ENCODE results near the gene RPS5.
A peak's percentile ranks its signal among the peaks of the same experiment; 100 is the strongest.
"Not testable (repeated sequence)": the region's sequence is repeated elsewhere in the genome, so short reads cannot be mapped to it uniquely, and the experiment has no call there.

The RPS5 gene

GRCh38 chr19:58406818-58407657 is 20.0 kb downstream of the RPS5 start:
- no peak for DNase-seq (ENCODE audit: low spot score)

DNA sequence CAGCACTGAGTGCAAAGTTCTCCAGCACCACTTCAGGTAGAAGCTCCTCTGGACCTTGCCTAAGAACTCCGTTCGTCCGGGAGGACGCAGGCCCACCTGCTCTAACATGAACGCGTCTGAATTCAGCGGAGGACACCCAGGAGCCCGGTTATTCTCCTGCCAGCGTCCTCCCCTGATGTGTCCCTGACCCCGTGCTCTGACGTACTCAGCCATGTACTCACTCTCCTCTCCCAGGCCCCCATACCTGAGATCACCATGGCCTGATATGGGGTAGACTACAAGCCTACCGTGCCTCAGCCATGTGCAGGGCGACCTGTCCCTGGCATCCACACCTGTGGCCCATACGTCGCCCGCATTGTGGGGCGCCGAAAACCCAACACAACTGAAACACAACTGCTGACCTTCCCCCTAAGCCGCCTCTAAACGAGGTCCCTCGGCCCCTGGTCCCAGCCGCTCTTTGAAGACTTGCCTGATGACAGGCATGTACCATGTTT is 20.6 kb downstream of the RPS5 start:
- DNase-seq (ENCODE audit: low spot score) = no peak

GRCh38 chr19:58408152-58409009 is 21.3 kb downstream of the RPS5 start, which contains the start of gene ZNF584:
ZNF584 (plus strand) TSS chr19:58408649; CDS start chr19:58409148, 499 bp downstream.
- peak; percentile 96 for DNase-seq (ENCODE audit: low spot score)

DNA sequence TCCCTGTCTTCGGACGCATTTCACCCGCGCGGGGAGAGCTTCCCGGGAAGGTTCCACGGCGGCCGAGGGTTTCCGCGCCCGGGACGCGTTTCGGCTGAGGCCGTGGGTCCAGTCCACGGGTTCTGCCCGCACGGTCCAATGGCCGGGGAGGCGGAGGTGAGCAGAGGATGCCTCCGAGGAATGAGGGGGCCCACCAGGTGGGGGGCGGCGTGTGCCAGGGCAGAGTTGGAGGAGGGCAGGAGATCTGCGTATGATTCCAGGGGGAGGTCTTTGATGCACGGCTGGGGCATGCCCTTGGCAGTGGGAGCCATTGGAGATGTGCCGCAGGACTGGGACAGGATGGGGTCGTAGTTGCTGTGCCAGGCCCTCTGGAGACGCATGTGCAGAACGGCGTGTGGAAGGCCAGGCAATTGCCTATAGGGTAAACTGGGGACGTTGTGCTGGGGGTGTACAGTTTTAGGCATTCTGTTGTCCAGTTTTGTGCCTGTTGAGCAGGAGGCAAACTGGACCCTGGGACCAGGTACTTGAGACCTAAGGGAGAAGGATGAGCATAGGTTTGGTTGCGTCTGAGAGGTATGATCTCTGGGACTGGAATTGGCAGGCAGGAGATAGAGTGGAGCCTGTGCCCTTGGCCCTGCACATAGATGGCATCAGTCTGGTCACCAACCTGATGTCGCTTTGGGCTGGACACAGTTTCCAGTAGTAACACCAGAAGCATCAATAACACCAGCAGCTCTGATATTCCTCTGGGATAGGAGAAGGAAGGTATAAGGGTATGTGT is 22.1 kb downstream of the RPS5 start:
- DNase-seq (ENCODE audit: low spot score) = peak; percentile 37

DNA sequence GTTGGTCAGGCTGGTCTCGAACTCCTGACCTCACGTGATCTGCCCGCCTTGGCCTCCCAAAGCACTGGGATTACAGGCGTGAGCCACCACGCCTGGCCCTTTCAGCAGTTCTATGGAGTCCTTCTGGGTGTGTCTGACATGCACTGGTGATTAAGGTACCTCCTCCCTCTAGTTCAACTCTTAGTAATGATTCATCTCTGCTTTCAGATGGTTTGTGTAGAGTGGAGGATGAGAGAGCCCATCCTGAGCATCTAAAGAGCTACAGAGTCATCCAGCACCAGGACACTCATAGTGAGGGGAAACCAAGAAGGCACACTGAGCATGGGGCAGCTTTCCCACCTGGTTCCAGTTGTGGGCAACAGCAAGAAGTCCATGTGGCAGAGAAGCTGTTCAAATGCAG is 29.5 kb downstream of the RPS5 start:
- DNase-seq (ENCODE audit: low spot score) = no peak

DNA sequence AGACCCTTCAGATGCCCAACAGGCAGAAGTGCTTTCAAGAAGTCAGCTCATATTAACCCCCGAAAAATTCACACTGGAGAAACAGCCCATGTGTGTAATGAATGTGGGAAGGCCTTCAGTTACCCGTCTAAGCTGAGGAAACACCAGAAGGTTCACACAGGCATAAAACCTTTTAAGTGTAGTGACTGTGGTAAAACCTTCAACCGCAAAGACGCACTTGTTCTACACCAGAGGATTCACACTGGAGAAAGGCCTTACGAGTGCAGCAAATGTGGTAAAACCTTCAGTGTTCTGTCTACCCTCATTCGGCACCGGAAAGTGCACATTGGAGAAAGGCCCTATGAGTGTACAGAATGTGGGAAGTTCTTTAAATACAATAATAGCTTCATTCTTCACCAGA is 30.0 kb downstream of the RPS5 start:
- DNase-seq (ENCODE audit: low spot score) = no peak

DNA sequence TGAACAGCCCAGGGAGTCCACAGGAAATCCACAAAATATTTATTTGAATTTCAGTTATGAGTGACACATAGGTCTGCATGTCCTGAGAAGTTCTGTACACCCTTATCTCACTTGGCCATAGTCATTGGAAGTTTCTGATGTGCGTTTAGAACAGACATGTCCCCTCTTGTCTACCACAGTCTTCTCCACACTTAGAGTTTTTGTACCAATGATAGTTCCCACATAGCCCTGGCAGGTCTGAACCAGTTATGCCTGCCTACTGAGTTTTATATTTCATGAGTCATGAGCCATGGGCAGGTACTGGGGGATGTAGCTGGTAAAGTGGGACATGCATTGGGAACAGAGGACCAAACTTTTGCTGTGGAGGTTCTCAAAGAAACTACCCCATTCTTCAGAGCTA is 41.5 kb downstream of the RPS5 start:
- DNase-seq (ENCODE audit: low spot score) = no peak

GRCh38 chr19:58429745-58430144 is 42.7 kb downstream of the RPS5 start:
- no peak for DNase-seq (ENCODE audit: low spot score)

DNA sequence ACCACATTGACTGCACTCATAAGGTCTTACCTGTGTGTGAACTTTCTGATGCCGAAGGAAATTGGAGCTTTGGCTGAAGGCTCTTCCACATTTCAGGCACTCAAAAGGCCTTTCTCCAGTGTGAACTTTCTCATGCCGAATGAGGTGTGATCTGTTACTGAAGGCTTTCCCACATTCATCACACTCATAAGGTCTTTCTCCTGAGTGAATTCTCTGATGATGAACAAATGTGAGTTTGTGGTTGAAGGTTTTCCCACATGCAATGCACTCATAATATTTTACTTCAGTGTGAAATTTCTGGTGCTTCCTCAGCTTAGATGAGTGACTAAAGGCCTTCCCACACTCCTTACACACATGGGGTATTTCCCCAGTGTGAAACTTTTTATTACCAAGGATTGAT is 47.1 kb downstream of the RPS5 start:
- DNase-seq (ENCODE audit: low spot score) = no peak

DNA sequence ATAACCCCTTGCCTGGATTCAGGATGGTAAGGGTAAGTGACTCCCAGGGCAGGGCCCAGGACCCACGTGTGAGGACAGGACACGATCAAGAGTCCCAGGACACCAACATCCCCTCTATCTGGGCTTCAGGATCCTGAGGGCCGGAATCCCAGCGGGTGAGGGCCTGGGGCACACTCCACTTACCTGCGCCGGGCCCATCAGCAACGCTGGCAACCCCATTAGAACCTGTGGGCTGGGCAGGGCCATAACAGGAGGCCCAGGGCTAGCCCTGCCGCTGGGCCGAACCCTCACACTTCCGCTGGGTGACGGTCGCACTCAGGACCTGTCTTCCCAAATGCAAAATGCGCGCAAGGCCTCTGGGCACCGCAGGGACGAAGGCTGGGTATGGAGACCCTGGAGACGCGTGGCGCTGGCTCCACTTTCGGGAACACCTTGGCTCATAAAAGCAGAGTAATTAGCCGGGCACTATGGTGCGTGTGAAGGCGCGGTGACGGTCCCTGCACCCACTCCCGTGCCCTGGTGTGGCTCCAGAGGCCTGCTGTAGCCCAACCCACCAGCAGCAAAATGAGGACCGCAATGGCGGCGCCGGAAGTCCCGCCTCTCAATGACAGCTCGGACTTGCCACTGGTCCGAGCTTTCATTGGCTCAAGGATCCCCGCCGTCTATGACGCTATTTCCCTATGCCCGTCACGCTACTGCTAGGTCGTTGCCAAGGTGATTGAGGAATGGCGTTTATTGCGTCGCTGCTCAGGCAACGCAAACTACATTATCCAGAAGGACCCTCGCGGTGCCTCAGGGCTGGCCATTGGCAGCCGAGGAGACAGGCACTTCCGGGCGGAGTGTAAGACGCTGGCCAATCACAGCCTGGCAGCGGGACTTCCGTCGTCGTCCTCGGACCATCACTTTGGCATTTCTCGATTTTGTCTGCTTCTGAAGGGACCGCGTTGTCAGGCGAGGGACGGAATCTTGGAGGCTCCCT is 52.8 kb downstream of the RPS5 start, which contains the start of gene ZNF132:
TSS of gene ZNF132 (minus strand) at position 578 of the 979 bp plus-strand sequence. CDS start at position 246, 332 bp downstream.
- peak; percentile 99 for DNase-seq (ENCODE audit: low spot score)

- DNase-seq (ENCODE audit: low spot score) = no peak
Observed at GRCh38 chr19:58440556-58440955, 53.5 kb downstream of the RPS5 start.

DNA sequence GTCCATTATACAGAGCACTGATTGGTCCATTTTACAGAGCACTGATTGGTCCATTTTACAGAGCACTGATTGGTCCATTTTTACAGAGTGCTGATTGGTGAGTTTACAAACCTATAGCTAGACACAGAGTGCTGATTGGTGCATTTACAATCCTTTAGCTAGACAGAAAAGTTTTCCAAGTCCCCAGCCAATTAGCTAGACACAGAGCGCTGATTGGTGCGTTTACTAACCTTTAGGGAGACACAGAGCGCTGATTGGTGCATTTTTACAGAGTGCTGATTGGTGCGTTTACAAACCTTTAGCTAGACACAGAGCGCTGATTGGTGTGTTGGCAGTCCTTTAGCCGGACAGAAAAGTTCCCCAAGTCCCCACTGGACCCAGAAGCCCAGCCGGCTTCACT is 55.9 kb downstream of the RPS5 start:
- DNase-seq (ENCODE audit: low spot score) = not testable (repeated sequence)

Measured in AG08395 (cell line).